ENCODE data around the gene LRMDA. TPM values are rescaled to one million over a fixed set of nuclear protein-coding genes. Genes with fewer than 3 reads are reported as not detected.

LRMDA gene
- polyA plus RNA-seq, 1 donor (not counting 4 experiments of a cell fraction or from before 2014, with no cell fraction given), result not detected

GRCh38 chr10:76388321-76389023 is 957.0 kb downstream of the LRMDA start:
- dilution Hi-C loops (cut with MboI; ENCODE audit: extremely low pct_ligation_motif_present, low sequenced_read_pairs), result no loop called here
- no peak overlapping the region for H3K27ac ChIP-seq (ENCODE audit: control insufficient read depth, insufficient read depth, low read length)
- H3K4me1 ChIP-seq (ENCODE audit: control insufficient read depth, extremely low read depth, insufficient read depth, low read length), result no peaks in the 10 kb centered on the region
- H3K4me2 ChIP-seq (ENCODE audit: control insufficient read depth, extremely low read depth, insufficient read depth, low read depth, low read length), result no peak overlapping the region
- H3K36me3 ChIP-seq (ENCODE audit: control insufficient read depth in 2 of 2, extremely low read depth in 1 of 2, insufficient read depth in 2 of 2, low read length in 2 of 2), result no peaks in the 10 kb centered on the region
- H4K20me1 ChIP-seq (ENCODE audit: control insufficient read depth, extremely low read depth, insufficient read depth, low read length), result no peaks in the 10 kb centered on the region
- no peak overlapping the region for H3K4me3 ChIP-seq (ENCODE audit: control insufficient read depth in 2 of 3, extremely low read depth in 1 of 3, insufficient read depth in 2 of 3, low read depth in 1 of 3, low read length in 3 of 3)
- H3K79me2 ChIP-seq (ENCODE audit: control insufficient read depth, insufficient read depth, low read length), result no peaks in the 10 kb centered on the region
- TF ChIP-seq, protein P1, sequence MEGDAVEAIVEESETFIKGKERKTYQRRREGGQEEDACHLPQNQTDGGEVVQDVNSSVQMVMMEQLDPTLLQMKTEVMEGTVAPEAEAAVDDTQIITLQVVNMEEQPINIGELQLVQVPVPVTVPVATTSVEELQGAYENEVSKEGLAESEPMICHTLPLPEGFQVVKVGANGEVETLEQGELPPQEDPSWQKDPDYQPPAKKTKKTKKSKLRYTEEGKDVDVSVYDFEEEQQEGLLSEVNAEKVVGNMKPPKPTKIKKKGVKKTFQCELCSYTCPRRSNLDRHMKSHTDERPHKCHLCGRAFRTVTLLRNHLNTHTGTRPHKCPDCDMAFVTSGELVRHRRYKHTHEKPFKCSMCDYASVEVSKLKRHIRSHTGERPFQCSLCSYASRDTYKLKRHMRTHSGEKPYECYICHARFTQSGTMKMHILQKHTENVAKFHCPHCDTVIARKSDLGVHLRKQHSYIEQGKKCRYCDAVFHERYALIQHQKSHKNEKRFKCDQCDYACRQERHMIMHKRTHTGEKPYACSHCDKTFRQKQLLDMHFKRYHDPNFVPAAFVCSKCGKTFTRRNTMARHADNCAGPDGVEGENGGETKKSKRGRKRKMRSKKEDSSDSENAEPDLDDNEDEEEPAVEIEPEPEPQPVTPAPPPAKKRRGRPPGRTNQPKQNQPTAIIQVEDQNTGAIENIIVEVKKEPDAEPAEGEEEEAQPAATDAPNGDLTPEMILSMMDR (optimal IDR thresholded peaks at IDR 0.05 in 1 of 3, IDR thresholded peaks at IDR 0.05 in 1 of 3, conservative IDR thresholded peaks at IDR 0.05 in 1 of 3; ENCODE audit: extremely low read depth in 1 of 3, insufficient read depth in 2 of 3, low read length in 3 of 3), result no peak
- no peak for TF ChIP-seq EZH2 (IDR thresholded peaks at IDR 0.05; ENCODE audit: low read length)
- no peak for FAIRE-seq
- H3K9me1 ChIP-seq (ENCODE audit: control insufficient read depth, extremely low read depth, insufficient read depth, low read length), result no peaks in the 10 kb centered on the region
- H3K27me3 ChIP-seq (ENCODE audit: control insufficient read depth, extremely low read depth, insufficient read depth, low read length), result no peaks in the 10 kb centered on the region
- no peak overlapping the region for H2AFZ ChIP-seq (ENCODE audit: control insufficient read depth, low read length)
- H3K9ac ChIP-seq (ENCODE audit: control insufficient read depth, extremely low read depth, insufficient read depth, low read length), result no peak overlapping the region
- DNase-seq (ENCODE audit: low read depth, low spot score), result no peak
- no peaks in the 10 kb centered on the region for H3K9me3 ChIP-seq (ENCODE audit: control insufficient read depth, low read depth, low read length)

- no peaks in the 10 kb centered on the region for H3K9me3 ChIP-seq (ENCODE audit: control insufficient read depth, low read depth, low read length)
- no peaks in the 10 kb centered on the region for H3K79me2 ChIP-seq (ENCODE audit: control insufficient read depth, insufficient read depth, low read length)
- H3K27me3 ChIP-seq (ENCODE audit: control insufficient read depth, extremely low read depth, insufficient read depth, low read length), result no peaks in the 10 kb centered on the region
- H2AFZ ChIP-seq (ENCODE audit: control insufficient read depth, low read length), result no peak overlapping the region
- no peaks in the 10 kb centered on the region for H3K4me1 ChIP-seq (ENCODE audit: control insufficient read depth, extremely low read depth, insufficient read depth, low read length)
- FAIRE-seq (no peak), DNase-seq (ENCODE audit: low read depth, low spot score) (no peak)
- H3K27ac ChIP-seq (ENCODE audit: control insufficient read depth, insufficient read depth, low read length), result no peak overlapping the region
- H4K20me1 ChIP-seq (ENCODE audit: control insufficient read depth, extremely low read depth, insufficient read depth, low read length), result no peaks in the 10 kb centered on the region
- H3K4me3 ChIP-seq (ENCODE audit: control insufficient read depth in 2 of 3, extremely low read depth in 1 of 3, insufficient read depth in 2 of 3, low read depth in 1 of 3, low read length in 3 of 3), result no peak overlapping the region
- TF ChIP-seq, protein P1 (optimal IDR thresholded peaks at IDR 0.05 in 1 of 3, IDR thresholded peaks at IDR 0.05 in 1 of 3, conservative IDR thresholded peaks at IDR 0.05 in 1 of 3; ENCODE audit: extremely low read depth in 1 of 3, insufficient read depth in 2 of 3, low read length in 3 of 3), result no peak
- no peak for TF ChIP-seq EZH2 (IDR thresholded peaks at IDR 0.05; ENCODE audit: low read length)
- no peak overlapping the region for H3K9ac ChIP-seq (ENCODE audit: control insufficient read depth, extremely low read depth, insufficient read depth, low read length)
- dilution Hi-C loops (cut with MboI; ENCODE audit: extremely low pct_ligation_motif_present, low sequenced_read_pairs), result no loop called here
- H3K9me1 ChIP-seq (ENCODE audit: control insufficient read depth, extremely low read depth, insufficient read depth, low read length), result no peaks in the 10 kb centered on the region
- H3K36me3 ChIP-seq (ENCODE audit: control insufficient read depth in 2 of 2, extremely low read depth in 1 of 2, insufficient read depth in 2 of 2, low read length in 2 of 2), result no peaks in the 10 kb centered on the region
- H3K4me2 ChIP-seq (ENCODE audit: control insufficient read depth, extremely low read depth, insufficient read depth, low read depth, low read length), result no peak overlapping the region
Measured at GRCh38 chr10:76393875-76394706, 962.7 kb downstream of the LRMDA start.

Data from keratinocyte (primary cell).